NOMO-1 treated with dmso at 0.1 percent for 144 hours (cell line): ENCODE results near the gene MEGF6.
"Not testable (repeated sequence)": the region's sequence is repeated elsewhere in the genome, so short reads cannot be mapped to it uniquely, and the experiment has no call there.

ENCODE experiments used
- DNase-seq: peaks from one replicate; lab custom pipeline; 2025; ENCODE audit not compliant: unreplicated experiment; lab: John Stamatoyannopoulos, UW

MEGF6 gene

DNA sequence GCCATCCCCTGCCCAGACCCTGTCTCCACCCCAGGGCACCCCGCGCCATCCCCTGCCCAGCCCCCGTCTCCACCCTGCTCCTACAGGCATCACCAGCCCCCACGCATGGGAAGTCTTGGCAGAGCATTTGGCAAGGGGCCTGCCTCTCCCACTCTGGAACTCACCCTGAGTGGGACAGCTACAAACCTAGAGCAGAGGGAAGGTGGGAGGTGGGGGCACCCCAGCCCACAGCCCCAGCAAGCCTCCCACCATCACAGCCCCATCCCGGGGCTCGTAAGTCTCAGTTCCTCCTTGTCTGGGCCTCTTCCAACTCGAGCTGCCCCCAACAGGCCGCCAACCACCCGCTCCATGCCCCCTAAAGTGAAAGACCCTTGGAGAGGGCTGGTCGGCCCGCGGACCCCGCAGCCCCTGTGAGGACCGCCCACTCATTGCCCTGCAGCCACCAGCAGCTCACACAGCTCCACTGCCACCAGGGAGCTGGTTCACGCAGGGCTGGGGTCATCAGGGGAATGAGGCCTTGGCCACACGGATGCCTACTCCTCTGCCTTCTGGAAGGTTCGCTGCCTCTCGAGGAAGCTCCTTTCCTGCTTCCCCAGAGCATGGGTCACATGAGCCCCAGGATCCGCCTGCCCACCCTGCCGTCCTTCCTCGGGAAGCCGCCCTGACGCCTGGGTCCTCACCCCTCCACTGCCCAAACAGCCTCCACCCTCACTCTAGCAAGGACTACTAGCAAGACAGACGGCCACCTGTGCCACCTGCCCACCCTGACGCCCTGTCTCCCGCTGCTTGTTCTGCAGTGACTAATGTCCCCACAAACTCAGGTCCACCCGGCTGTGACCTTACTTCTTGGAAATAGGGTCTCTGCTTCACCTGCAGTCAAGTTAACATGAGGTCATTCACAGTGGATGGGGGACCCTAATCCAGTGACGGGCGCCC is 14.4 kb downstream of the MEGF6 start:
- DNase-seq: no peak

DNA sequence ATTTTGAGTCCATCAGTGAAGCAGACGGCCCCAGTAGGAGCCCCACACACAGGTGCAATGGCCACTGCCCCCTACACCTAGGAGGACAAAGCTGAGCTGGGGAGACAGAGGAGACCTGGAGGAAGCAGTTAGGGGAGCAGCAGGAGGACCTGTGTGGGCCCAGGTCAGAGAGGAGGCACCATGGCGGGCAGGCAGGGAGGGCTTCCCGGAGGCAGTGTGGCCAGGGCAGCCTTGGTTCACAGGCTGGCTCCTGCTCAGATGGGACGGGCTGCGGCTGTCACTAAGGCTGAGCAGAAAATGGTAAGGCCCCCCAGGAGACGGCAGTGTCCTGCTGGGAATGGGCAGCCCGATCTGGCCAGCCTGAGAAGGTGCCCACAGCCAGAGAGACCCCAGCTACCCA is 15.4 kb downstream of the MEGF6 start:
- no peak for DNase-seq

DNA sequence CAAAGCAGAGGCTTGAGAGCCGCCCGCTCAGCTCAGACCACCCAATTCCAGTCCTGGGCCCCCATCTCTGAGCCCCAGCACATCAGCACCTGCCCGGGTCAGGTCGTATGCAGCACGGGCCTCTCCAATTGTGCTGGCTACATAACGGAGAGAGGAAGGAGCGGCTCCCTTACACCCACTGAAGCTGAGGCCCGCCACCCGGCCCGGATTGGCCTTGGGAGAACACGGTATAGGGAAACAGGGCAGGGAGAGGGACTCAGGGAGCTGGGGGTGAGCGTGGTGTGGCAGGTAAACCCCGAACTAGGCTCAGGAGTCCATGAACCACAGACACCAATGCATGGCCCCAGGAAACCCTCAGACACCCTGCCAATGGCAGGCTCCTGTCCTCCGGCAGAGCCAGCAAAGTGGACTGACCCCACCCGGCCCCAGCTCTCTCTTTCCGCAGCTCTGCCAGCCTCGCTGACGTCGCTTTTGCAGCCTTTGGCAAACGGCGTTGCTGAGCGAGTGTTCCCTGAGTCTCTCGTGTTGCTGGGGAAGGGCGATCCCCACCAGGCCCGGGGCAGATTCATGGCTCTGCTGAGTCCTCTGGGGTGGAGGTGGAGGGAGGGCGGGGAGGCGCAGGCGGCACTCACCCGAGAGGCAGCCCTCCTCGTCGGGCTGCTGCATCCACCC is 16.5 kb downstream of the MEGF6 start:
- no peak for DNase-seq

DNA sequence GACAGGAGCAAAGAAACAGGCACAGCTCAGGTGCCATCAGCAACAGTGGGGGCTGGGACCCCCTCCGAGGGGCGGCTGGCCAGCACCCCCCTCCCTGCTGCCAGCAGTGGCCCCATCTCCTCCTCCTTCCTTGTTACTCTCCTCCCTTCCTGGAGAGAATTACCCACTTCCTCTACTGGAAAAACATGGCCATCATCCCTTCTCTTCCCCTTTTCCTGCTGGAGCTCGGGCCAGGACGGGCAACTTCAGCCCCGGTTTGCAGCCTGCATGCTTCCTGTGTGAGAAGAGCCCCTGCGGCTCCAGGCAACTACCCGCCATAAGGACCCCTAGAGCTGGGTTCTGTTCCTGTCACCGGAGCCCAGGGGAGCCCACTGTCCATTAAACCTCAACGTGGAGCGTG is 17.6 kb downstream of the MEGF6 start:
- no peak for DNase-seq

DNA sequence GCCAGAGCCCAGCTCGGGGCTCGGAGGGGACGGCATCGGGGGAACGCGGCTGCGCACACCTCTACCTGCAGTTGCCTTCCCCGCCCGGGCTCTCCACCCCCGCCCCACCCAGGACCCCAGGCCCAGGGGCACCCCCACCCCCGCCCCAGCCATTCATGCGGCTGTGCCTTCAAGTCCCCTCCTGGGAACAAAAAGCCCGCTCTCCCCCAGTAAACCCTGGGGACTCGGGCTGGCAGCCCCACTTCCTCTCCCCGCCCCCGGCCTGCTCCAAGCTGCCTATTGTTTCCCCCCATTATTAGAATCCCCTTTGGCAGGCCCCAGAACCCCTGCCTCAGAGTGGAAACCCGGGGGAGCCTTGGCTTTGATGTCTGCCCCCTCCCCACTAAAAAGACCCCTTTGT is 18.0 kb downstream of the MEGF6 start:
- no peak for DNase-seq

DNA sequence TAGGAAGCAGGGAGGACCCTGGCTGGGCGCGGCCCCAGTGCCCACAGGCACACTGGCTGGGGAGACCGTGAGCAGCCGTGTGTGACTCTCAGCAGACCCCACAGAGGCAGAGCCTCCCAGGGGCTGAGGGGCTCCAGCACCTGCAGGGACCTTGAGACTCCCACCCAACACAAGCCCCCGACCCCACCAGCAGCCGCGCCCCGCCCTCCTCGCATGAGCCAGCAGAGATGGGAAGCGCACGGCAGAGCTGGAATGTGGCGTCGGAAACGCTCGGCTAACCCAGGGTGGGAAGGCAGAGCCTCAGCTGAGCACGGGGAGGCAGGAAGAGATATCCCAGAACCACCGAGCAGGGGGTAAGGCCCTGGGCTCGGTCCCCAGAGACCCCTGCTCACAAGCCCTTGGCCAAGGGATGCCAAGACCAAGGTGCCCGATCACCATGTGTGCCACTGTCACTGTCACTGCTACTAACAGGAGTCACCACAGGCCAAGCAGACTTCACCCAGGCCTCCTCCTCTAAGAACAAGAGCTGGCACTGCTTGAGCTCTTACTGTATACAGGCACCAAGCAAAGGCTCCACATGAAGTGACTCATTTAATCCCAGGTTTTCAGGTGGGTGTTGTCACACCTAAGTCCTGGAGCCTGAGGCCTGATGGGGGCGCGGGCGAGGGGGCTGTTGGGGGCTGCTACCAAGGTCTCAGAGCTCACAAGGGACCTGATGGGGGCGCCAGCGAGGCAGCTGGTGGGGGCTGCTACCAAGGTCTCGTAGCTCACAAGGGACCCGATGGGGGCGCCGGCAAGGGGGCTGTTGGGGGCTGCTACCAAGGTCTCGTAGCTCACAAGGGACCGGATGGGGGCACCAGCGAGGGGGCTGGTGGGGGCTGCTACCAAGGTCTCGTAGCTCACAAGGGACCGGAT is 20.1 kb downstream of the MEGF6 start:
- DNase-seq: no peak

DNA sequence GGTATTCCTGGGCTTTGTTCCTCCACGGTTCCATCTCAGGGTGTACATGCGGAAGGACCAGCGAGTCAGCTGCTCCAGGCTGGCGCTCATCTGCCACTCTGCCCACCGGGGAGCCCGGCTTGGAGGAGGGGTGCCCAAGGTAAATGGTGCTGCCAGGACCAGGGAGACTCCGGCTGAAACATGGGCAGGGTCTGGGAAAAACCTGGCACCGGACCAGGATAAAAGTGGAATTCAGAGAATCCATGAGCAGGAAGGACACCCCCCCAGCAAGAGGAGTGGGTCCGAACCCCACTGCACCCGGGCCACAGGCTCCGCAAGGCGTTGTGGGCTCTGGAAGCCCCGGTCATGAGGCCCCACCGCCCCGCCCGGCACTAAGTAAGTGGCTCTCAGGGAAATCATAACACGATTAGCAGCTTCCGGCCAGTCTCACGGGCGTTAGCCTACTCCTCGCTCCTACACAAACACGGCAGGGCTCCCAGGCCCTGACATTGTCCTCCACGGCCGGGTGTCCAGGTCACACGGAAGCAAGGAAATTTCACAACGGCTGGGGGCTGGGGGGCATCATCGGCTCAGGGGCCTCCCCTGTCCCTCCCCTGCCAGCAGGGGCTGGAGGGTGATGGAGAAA is 21.1 kb downstream of the MEGF6 start:
- DNase-seq: no peak

DNA sequence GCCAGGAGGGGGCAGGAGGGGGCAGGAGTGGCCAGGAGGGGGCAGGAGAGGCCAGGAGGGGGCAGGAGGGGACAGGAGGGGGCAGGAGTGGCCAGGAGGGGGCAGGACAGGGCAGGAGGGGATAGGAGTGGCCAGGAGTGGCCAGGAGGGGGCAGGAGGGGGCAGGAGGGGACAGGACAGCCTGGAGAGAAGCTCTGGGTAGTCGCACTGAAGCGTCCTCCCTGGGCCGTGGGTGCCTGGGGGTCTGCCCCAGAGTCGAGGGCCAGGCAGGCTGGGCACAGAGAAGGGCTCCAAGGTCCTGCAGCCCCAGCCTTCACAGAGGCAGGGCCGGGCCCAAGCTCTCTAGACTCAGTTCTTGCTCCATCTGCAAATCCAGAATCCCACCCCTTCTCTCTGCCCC is 22.9 kb downstream of the MEGF6 start:
- DNase-seq: no peak

DNA sequence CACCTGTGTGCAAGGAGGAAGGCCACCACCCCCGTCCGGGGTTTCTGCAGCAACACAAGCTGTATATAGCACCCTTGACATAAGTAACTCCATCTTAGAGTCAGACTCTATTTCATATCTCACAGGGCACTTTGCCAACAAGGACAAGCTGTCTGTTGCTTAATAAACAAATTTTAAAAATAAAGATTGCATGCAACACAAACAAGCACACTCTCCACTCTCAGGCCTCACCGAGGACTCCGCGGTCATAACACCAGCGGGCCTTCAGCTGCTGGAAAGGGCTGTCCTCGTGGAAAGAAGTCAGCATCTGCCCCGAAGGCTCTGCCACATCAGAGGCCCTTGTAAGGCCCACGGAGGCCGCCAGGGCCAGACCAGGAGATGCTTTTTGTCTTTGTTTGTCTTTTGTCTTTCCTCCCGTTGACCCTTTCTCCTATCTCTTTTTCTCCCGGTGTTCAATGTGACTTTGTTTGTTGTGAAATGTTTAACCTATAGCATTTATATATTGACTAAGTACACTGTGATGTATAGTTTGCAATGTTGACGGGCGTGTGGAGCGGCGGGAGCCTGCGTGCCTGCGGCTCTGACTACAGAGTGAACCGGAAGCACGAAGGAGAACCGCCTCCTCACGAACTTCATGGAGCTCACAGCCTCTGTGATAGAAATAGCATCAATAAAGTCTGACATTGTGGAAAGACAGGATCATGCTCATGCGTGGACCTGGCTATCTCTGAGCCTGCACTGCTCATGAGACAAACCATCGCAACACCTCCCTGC is 24.1 kb downstream of the MEGF6 start:
- DNase-seq: no peak

DNA sequence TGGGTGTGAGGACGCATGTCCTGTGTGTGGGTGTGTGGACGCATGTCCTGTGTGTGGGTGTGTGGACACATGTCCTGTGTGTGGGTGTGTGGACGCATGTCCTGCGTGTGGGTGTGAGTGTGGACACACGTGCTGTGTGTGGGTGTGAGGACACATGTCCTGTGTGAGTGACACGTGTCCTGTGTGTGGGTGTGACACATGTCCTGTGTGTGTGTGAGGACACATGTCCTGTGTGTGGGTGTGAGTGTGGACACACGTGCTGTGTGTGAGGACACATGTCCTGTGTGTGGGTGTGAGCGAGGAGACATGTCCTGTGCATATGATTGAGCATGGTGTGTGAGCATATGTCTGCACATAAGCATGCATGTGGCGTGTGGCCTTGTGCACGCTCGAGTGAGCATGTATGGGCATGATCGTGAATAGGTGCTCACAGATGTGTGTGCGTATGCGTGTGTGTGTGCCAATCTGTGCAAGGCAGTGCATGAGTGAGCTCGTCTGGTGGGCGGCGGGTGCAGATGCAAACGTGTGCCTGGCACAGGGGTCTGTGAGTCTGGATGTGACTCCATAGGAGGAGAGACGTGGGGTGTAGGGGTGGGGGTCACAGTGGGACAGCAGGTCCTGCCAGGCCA is 25.3 kb downstream of the MEGF6 start:
- DNase-seq: no peak

DNA sequence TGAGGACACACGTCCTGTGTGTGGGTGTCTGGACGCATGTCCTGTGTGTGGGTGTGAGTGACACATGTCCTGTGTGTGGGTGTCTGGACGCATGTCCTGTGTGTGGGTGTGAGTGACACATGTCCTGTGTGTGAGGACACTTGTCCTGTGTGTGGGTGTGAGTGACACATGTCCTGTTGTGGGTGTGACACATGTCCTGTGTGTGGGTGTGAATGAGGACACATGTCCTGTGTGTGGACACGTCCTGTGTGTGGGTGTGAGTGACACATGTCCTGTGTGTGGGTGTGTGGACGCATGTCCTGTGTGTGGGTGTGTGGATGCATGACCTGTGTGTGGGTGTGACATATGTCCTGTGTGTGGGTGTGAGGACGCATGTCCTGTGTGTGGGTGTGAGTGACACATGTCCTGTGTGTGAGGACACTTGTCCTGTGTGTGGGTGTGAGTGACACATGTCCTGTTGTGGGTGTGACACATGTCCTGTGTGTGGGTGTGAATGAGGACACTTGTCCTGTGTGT is 25.9 kb downstream of the MEGF6 start:
- not testable (repeated sequence) for DNase-seq

DNA sequence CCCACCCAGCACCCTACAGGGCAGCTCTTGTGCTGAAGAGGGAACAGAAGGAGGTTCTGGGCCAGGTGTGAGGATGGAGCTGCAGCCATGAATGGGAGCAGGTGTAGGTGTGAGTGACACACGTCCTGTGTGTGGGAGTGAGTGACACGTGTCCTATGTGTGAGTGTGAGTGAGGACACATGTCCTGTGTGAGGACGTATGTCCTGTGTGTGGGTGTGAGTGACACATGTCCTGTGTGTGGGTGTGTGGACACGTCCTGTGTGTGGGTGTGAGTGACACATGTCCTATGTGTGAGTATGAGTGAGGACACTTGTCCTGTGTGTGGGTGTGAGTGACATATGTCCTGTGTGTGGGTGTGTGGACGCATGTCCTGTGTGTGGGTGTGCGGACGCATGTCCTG is 26.4 kb downstream of the MEGF6 start:
- DNase-seq: no peak

DNA sequence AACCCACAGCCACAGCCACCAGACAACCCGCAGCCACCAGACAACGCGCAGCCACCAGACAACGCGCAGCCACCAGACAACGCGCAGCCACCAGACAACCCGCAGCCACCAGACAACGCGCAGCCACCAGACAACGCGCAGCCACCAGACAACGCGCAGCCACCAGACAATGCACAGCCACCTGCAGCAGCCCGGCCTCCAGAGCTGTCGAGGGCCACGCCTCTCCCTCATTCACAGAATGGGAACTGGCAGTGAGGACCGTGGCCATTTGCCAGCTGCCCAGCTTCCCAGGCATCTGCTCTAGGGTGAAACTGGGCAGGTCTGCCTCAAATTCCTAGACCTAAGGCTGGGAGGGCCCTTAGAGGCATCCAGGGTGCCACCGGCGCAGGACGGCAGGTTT is 27.6 kb downstream of the MEGF6 start:
- DNase-seq: not testable (repeated sequence)

DNA sequence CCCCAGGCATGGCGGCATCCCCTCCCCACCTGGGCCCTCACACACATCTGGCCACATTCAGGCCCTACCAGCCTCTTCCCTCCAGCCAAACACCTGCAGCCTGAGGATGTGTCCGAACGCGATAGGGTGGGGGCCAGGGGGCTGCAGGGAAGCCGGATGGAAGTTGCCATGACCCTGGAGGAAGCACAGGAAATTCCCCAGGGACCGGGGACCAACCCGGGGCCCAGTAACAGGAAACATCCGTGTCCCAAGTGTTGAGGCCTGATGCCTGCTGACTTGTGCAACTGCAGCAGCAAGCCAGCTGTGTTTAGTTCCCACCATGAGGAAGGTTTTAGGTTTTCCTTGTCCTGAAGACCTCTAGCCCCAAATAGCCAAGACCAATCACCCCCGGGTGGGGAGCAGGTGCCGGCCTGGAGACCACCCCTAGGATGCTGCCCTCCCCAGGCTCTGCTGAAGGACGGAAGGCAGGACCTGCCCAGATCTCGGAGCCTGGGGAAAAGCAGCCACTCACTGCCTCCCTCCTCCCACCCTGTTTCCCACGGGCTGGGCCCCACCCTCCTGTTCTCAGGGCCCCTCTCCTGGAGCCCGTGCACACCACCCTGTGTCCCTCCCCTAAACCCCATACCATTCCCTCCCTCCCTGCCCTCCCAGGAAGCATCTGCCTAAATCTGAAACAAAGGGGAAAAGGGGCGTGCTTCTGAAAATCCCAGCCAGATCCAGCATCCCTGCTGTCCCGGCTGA is 29.8 kb downstream of the MEGF6 start:
- DNase-seq: no peak

DNA sequence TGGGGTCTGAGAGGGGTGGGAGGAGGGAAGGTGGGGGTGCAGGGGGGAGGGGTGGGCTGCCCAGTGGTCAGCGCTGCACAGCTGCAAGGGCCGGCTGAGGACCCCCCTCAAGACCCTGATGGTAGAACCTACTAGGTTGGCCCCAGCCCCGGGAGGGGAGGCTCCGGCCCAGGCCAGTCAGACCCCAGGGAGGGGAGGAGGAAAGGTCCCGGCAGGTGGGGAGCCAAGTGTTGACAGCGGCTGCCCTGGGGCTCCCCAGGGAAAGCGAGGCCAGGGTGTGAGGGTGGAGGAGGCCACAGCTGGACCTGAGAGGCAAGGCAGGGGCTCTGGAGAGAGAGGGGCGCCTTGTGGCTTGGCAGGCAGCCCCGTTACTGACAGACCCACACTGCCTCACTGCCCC is 31.1 kb downstream of the MEGF6 start:
- no peak for DNase-seq

DNA sequence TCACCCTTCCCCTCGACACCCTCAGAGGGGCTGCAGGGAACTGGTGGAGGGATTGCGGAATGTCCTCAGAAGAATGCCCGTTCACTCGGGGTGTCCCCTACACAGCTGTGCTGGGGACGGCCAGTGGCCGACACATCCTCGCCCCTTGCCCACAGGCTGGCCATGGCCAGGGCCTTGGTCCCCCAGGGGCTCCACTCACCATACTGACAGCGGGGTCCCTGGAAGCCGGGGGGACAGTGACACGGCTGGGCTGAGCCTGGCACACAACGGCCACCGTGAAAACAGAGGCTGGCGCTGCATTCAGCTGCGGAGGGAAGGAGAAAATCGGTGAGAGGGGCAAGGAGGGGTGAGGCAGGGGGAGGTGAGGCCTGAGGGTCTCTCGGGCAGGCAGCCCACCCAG is 31.7 kb downstream of the MEGF6 start:
- DNase-seq: no peak

DNA sequence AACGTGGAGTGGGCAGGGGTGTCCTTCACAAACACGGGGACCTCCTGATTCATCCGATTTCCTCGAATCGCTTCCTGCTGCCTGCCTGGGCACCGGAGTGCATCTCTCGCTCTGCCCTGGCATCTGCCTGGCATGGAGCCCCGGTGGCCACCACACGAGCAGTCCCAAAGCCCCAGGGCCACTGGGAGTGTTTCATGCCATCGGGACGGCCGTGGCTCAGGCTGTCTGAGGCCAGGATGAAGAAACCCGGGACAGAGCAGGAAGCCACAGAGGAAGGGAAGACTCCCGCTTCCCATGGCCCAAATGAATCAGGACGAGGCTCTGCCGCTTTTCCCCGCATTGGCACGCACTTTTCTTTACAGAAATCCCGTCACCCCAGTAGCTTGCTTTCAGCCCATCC is 32.4 kb downstream of the MEGF6 start:
- DNase-seq: no peak

DNA sequence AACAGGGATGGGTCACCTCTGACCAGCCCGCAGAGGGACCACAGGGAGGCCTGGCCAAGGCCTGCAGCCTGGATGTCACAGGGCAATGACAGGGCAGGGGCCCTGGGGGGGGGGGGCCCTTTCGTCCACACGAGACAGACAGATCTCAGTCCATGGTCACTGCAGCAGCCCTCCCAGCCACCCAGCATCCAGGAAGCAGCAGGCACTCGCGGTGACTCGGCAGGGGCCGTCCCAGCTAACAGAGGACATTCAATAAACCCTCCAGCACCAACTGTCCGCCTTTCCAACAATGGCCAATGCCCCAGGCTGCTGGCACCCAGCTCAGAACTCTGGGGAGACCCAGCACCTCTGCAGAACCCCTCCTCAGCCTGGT is 32.9 kb downstream of the MEGF6 start:
- no peak for DNase-seq
